Liver (tissue), 3 donors: Measurements from ENCODE around the gene ADCY10.
"Not testable (repeated sequence)": the region's sequence is repeated elsewhere in the genome, so short reads cannot be mapped to it uniquely, and the experiment has no call there.

Experiments
- EGR1 ChIP-seq, 2 donors: IDR thresholded peaks; 2 replicates each; pipeline ENCODE4 v1.6.1; 2016 to 2018; ENCODE audit warnings: antibody characterized with exemption in 2 of 2, low read depth in 2 of 2
- GABPA ChIP-seq, 2 donors: IDR thresholded peaks in 1 of 2; conservative IDR thresholded peaks in 1 of 2; 2 replicates each; pipeline ENCODE4 v1.6.1; 2016; ENCODE audit warnings: antibody characterized with exemption in 2 of 2, mild to moderate bottlenecking in 1 of 2, moderate library complexity in 1 of 2
- MAX ChIP-seq: IDR thresholded peaks from 2 replicates; pipeline ENCODE4 v1.6.1; 2016; ENCODE audit warnings: antibody characterized with exemption
- RAD21 ChIP-seq, 2 donors: IDR thresholded peaks; 2 replicates each; pipeline ENCODE4 v1.6.1; 2016; ENCODE audit warnings: antibody characterized with exemption in 2 of 2, mild to moderate bottlenecking in 2 of 2
- REST ChIP-seq: IDR thresholded peaks from 2 replicates; pipeline ENCODE4 v1.6.1; 2016; ENCODE audit warnings: antibody characterized with exemption, mild to moderate bottlenecking
- RXRA ChIP-seq, 2 donors: IDR thresholded peaks; 2 replicates each; pipeline ENCODE4 v1.6.1; 2017 to 2018; ENCODE audit warnings: antibody characterized with exemption in 2 of 2, mild to moderate bottlenecking in 1 of 2
- TAF1 ChIP-seq: conservative IDR thresholded peaks from 2 replicates; pipeline ENCODE4 v1.6.1; 2016; ENCODE audit warnings: antibody characterized with exemption, mild to moderate bottlenecking
- YY1 ChIP-seq: IDR thresholded peaks from 2 replicates; pipeline ENCODE4 v1.6.1; 2016; ENCODE audit warnings: antibody characterized with exemption, mild to moderate bottlenecking
- TF ChIP-seq, protein P1 (sequence below): fragments of 150-350 bp; IDR thresholded peaks from 2 replicates; pipeline ENCODE4 v1.5.1; 2017; ENCODE audit warnings: improper control_type of control experiment, low read depth, low read length; ENCODE audit not compliant: missing input control
- TF ChIP-seq, protein P2 (sequence below): IDR thresholded peaks from 2 replicates; pipeline ENCODE4 v1.6.1; 2016; ENCODE audit warnings: antibody characterized with exemption
- donor health status: healthy.
- donor health status: healthy.

DNA sequence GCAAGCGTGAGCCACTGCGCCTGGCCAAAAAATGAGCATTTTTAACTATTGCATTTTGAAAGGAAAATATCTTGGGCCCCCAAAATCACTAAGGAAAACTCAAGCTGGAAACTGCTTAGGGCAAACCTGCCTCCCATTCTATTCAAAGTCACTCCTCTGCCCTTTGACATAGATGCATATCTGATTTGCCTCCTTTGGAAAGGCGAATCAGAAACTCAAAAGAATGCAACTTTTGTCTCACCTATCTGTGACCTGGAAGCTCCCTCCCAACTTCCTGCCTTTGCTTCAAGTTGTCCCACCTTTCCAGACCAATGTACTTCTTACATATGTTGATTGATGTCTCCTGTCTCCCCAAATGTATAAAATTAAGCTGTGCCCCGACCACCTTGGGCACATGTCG, 83.3 kb downstream of the ADCY10 start:
- TF ChIP-seq, protein P1, sequence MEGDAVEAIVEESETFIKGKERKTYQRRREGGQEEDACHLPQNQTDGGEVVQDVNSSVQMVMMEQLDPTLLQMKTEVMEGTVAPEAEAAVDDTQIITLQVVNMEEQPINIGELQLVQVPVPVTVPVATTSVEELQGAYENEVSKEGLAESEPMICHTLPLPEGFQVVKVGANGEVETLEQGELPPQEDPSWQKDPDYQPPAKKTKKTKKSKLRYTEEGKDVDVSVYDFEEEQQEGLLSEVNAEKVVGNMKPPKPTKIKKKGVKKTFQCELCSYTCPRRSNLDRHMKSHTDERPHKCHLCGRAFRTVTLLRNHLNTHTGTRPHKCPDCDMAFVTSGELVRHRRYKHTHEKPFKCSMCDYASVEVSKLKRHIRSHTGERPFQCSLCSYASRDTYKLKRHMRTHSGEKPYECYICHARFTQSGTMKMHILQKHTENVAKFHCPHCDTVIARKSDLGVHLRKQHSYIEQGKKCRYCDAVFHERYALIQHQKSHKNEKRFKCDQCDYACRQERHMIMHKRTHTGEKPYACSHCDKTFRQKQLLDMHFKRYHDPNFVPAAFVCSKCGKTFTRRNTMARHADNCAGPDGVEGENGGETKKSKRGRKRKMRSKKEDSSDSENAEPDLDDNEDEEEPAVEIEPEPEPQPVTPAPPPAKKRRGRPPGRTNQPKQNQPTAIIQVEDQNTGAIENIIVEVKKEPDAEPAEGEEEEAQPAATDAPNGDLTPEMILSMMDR = not testable (repeated sequence)
- TF ChIP-seq, protein P2, sequence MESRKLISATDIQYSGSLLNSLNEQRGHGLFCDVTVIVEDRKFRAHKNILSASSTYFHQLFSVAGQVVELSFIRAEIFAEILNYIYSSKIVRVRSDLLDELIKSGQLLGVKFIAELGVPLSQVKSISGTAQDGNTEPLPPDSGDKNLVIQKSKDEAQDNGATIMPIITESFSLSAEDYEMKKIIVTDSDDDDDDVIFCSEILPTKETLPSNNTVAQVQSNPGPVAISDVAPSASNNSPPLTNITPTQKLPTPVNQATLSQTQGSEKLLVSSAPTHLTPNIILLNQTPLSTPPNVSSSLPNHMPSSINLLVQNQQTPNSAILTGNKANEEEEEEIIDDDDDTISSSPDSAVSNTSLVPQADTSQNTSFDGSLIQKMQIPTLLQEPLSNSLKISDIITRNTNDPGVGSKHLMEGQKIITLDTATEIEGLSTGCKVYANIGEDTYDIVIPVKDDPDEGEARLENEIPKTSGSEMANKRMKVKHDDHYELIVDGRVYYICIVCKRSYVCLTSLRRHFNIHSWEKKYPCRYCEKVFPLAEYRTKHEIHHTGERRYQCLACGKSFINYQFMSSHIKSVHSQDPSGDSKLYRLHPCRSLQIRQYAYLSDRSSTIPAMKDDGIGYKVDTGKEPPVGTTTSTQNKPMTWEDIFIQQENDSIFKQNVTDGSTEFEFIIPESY = not testable (repeated sequence)
- not testable (repeated sequence) for TF ChIP-seq GABPA (IDR thresholded peaks at IDR 0.05 in 1 of 2, conservative IDR thresholded peaks at IDR 0.05 in 1 of 2); TAF1; EGR1 (IDR thresholded peaks at IDR 0.05; ENCODE audit: low read depth in 2 of 2); MAX; YY1; RXRA (IDR thresholded peaks at IDR 0.05); REST; RAD21 (IDR thresholded peaks at IDR 0.05)
